Loucy (cell line): Measurements from ENCODE around the gene PCDHB11.

Experiments used
- H2AFZ ChIP-seq: fragments of 200-600 bp; sonication (generic); 2 replicates; pipeline ENCODE4 v1.6.0; 2016; ENCODE audit warnings: antibody characterized with exemption, mild to moderate bottlenecking, low read length, moderate library complexity
- H3F3A ChIP-seq: fragments of 200-600 bp; 2 replicates; pipeline ENCODE4 v1.6.0; 2016; ENCODE audit warnings: antibody characterized with exemption, low read depth, mild to moderate bottlenecking
- H3K27me3 ChIP-seq: fragments of 200-600 bp; sonication (generic); 2 replicates; pipeline ENCODE4 v1.6.1; 2014; ENCODE audit warnings: low read length, mild to moderate bottlenecking; ENCODE audit not compliant: insufficient read depth, poor library complexity, severe bottlenecking
- H3K36me3 ChIP-seq: fragments of 200-600 bp; sonication (generic); 2 replicates; pipeline ENCODE4 v1.6.1; 2016; ENCODE audit warnings: low read length; ENCODE audit not compliant: insufficient read depth
- H3K4me1 ChIP-seq: fragments of 200-600 bp; sonication (generic); 2 replicates; pipeline ENCODE4 v1.5.1; 2014; ENCODE audit warnings: low read length, mild to moderate bottlenecking; ENCODE audit not compliant: insufficient read depth, poor library complexity, severe bottlenecking
- H3K4me2 ChIP-seq: fragments of 200-600 bp; sonication (generic); 2 replicates; pipeline ENCODE4 v1.6.0; 2014; ENCODE audit warnings: antibody characterized with exemption, low read length, low read depth, mild to moderate bottlenecking; ENCODE audit not compliant: poor library complexity, severe bottlenecking
- H3K4me3 ChIP-seq: fragments of 200-600 bp; sonication (generic); 2 replicates; pipeline ENCODE4 v1.5.1; 2014; ENCODE audit warnings: low read length, mild to moderate bottlenecking, mixed read lengths; ENCODE audit not compliant: poor library complexity, severe bottlenecking
- H3K79me2 ChIP-seq: fragments of 200-600 bp; sonication (generic); 2 replicates; pipeline ENCODE4 v1.6.1; 2014; ENCODE audit warnings: low read length; ENCODE audit not compliant: insufficient read depth
- H3K9ac ChIP-seq: fragments of 200-600 bp; sonication (generic); 2 replicates; pipeline ENCODE4 v1.6.0; 2014; ENCODE audit warnings: mild to moderate bottlenecking, low read depth, low read length, moderate library complexity; ENCODE audit not compliant: poor library complexity, severe bottlenecking
- H3K9me2 ChIP-seq: fragments of 200-600 bp; sonication (generic); replicated peaks from 2 replicates; pipeline ENCODE4 v1.6.1; 2016; ENCODE audit warnings: low read depth, low read length, mixed read lengths
- H3K9me3 ChIP-seq: fragments of 200-600 bp; sonication (generic); 2 replicates; pipeline ENCODE4 v1.6.1; 2014; ENCODE audit warnings: mild to moderate bottlenecking, antibody characterized with exemption, low read length, low read depth; ENCODE audit not compliant: insufficient read depth
- H4K20me1 ChIP-seq: fragments of 200-600 bp; sonication (generic); 2 replicates; pipeline ENCODE4 v1.6.0; 2014; ENCODE audit warnings: antibody characterized with exemption, low read length, mild to moderate bottlenecking; ENCODE audit not compliant: insufficient read depth, poor library complexity, severe bottlenecking
- CTCF ChIP-seq: fragments of 200-600 bp; sonication (generic); conservative IDR thresholded peaks from 2 replicates; pipeline ENCODE4 v1.5.1; 2014; ENCODE audit warnings: mild to moderate bottlenecking, antibody characterized with exemption, low read length
- EZH2phosphoT487 ChIP-seq: fragments of 200-600 bp; IDR thresholded peaks from 2 replicates; pipeline ENCODE4 v1.6.1; 2018; ENCODE audit warnings: antibody characterized with exemption, mild to moderate bottlenecking, moderate library complexity, borderline replicate concordance

Gene PCDHB11

GRCh38 chr5:141250576-141250975 is 51.1 kb downstream of the PCDHB11 start:
- no peaks in the 10 kb centered on the region for H3K79me2 ChIP-seq
- TF ChIP-seq EZH2phosphoT487: no peak
- no peak for TF ChIP-seq CTCF
- no peaks in the 10 kb centered on the region for H3K9me2 ChIP-seq
- H3K4me2 ChIP-seq: no peak overlapping the region
- no peaks in the 10 kb centered on the region for H3K4me1 ChIP-seq
- H2AFZ ChIP-seq: no peak overlapping the region
- no peak overlapping the region for H3K9ac ChIP-seq
- H4K20me1 ChIP-seq: no peaks in the 10 kb centered on the region
- H3K36me3 ChIP-seq: no peaks in the 10 kb centered on the region
- H3K27me3 ChIP-seq: no peaks in the 10 kb centered on the region
- H3K9me3 ChIP-seq: peaks cover 8% of the 10 kb centered on the region; the same call in 1 of the 2 replicates
- H3F3A ChIP-seq: no peaks in the 10 kb centered on the region
- H3K4me3 ChIP-seq: no peak overlapping the region
